HepG2 (cell line): Measurements from ENCODE around the gene DDX59. TPM values are rescaled to one million over a fixed set of nuclear protein-coding genes. Genes with fewer than 3 reads are reported as not detected.
A peak's percentile ranks its signal among the peaks of the same experiment; 100 is the strongest.

Experiments
- ATM ChIP-seq: fragments of 450-650 bp; IDR thresholded peaks from 2 replicates; pipeline ENCODE4 v1.7.1; 2017; ENCODE audit warnings: mild to moderate bottlenecking, borderline replicate concordance
- BRCA1 ChIP-seq: sonication (generic); formaldehyde crosslinking; IDR thresholded peaks from 2 replicates; pipeline ENCODE4 v1.4.0; 2020; ENCODE audit warnings: missing genetic modification reagents
- CBFB ChIP-seq: sonication (generic); formaldehyde crosslinking; IDR thresholded peaks from 2 replicates; pipeline ENCODE4 v1.4.0; 2020; ENCODE audit warnings: missing genetic modification reagents
- GATA4 ChIP-seq: sonication (generic); IDR thresholded peaks from 2 replicates; pipeline ENCODE4 v1.6.1; 2016; ENCODE audit warnings: antibody characterized with exemption, low read depth, borderline replicate concordance
- GFI1 ChIP-seq: sonication (generic); formaldehyde crosslinking; IDR thresholded peaks from 2 replicates; pipeline ENCODE4 v1.5.0; 2020; ENCODE audit warnings: missing genetic modification reagents, mild to moderate bottlenecking, borderline replicate concordance
- GLI4 ChIP-seq: sonication (generic); formaldehyde crosslinking; IDR thresholded peaks from 2 replicates; pipeline ENCODE4 v1.5.1; 2020; ENCODE audit warnings: missing genetic modification reagents, mild to moderate bottlenecking, moderate library complexity, borderline replicate concordance
- HNF4A ChIP-seq: sonication (generic); formaldehyde crosslinking; IDR thresholded peaks from 2 replicates; pipeline ENCODE4 v1.4.0; 2020; ENCODE audit warnings: missing genetic modification reagents
- NR2C2 ChIP-seq: sonication (generic); formaldehyde crosslinking; IDR thresholded peaks from 2 replicates; pipeline ENCODE4 v1.4.0; 2020; ENCODE audit warnings: missing genetic modification reagents, mild to moderate bottlenecking, moderate library complexity, borderline replicate concordance
- PAWR ChIP-seq: sonication (generic); formaldehyde crosslinking; IDR thresholded peaks from 2 replicates; pipeline ENCODE4 v1.4.0; 2020; ENCODE audit warnings: missing genetic modification reagents, mild to moderate bottlenecking, borderline replicate concordance
- SAFB2 ChIP-seq: sonication (generic); formaldehyde crosslinking; IDR thresholded peaks from 2 replicates; pipeline ENCODE4 v1.5.1; 2020; ENCODE audit warnings: missing genetic modification reagents, low read depth, mild to moderate bottlenecking, borderline replicate concordance
- SATB2 ChIP-seq: sonication (generic); formaldehyde crosslinking; IDR thresholded peaks from 2 replicates; pipeline ENCODE4 v1.5.0; 2020; ENCODE audit warnings: missing genetic modification reagents
- SNAPC2 ChIP-seq: sonication (generic); formaldehyde crosslinking; IDR thresholded peaks from 2 replicates; pipeline ENCODE4 v1.8.1; 2022; ENCODE audit warnings: mild to moderate bottlenecking, missing genetic modification reagents
- polyA plus RNA-seq, 8 experiments: library from polyadenylated mRNA; depleted of rRNA in 3 of 8; stranded (reverse) in 7 of 8; unstranded in 1 of 8; fragments of >200 nt; fragmentation: Illumina TruSeq in 4 of 8; extraction: Trizol in 4 of 8; gene quantifications; 2 replicates each; pipeline versions ENCODE4 v1.2.1 to v1.2.3, GENCODE V29; 2011 to 2016; ENCODE audit warnings: low read depth in 4 of 8, missing spikeins in 1 of 8, mixed read lengths in 1 of 8; ENCODE audit not compliant: insufficient read depth in 1 of 8
- total RNA-seq, 5 experiments: library from RNA; depleted of rRNA; stranded (reverse); fragments of >200 nt; fragmentation: Illumina TruSeq; extraction: Trizol; gene quantifications; 2 replicates each; pipeline ENCODE4 v1.2.3, GENCODE V29; 2016; ENCODE audit warnings: low read depth in 1 of 5
- TF ChIP-seq, protein P1 (sequence below): sonication (generic); formaldehyde crosslinking; IDR thresholded peaks from 2 replicates; pipeline ENCODE4 v1.5.1; 2020; ENCODE audit warnings: mild to moderate bottlenecking, missing genetic modification reagents, borderline replicate concordance
- TF ChIP-seq, protein P2 (sequence below): sonication (generic); formaldehyde crosslinking; IDR thresholded peaks from 2 replicates; pipeline ENCODE4 v1.4.0; 2020; ENCODE audit warnings: missing genetic modification reagents
- TF ChIP-seq, protein P3 (sequence below): IDR thresholded peaks from 2 replicates; pipeline ENCODE4 v1.6.1; 2016; ENCODE audit warnings: mild to moderate bottlenecking, missing biosample characterization, missing genetic modification reagents
- TF ChIP-seq, protein P4 (sequence below): sonication (generic); formaldehyde crosslinking; IDR thresholded peaks from 2 replicates; pipeline ENCODE4 v1.5.0; 2020; ENCODE audit warnings: missing genetic modification reagents, mild to moderate bottlenecking, borderline replicate concordance

Gene DDX59
- total and polyA plus RNA-seq, 2 of the 13 experiments (the other 11 are each of a cell fraction or from before 2014, with no cell fraction given) = 12.1 to 14.8 TPM

DNA sequence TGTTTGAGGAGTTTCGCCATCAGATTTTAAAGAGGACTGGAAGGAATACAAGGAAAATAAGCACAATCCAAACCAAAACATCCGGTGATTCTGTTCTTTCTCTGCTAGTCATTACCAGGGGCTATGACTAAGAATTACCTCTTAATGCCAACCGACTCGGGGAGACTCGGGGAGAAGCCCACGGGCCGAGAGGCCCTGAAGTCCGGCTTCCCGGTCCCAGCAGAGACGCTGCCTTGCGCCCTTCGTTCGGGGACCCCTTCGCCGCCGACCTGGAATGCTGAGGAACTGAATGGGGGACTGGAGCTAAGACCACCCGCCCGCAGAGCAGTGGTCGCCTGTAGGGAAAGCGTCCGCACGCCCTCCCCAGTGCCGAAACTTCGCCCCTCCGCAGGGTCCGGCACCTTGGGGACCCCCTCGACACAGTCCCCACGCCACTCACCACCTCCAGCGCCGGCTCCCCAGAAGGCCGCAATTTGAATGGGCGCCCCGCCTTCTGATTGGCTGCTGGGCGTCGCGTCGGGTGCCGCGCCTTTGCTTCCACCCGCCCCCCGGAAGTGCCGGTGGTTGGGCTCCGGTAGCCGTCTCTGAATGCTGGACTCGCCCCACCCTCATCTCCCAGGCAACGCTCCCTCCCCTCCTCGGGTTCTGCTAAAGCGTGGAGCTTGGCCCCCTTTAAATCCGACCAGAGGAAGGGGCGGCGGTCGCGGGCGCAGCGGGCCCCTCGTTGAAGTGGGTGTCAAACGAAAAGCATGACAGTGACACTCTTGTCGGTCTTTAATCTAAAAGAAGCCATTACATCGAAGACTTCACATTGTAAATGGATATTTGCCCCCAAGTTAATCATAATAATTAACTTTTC, 49.2 kb downstream of the DDX59 start, which contains the start of gene KIF14 (continued):
- TF ChIP-seq, protein P1, sequence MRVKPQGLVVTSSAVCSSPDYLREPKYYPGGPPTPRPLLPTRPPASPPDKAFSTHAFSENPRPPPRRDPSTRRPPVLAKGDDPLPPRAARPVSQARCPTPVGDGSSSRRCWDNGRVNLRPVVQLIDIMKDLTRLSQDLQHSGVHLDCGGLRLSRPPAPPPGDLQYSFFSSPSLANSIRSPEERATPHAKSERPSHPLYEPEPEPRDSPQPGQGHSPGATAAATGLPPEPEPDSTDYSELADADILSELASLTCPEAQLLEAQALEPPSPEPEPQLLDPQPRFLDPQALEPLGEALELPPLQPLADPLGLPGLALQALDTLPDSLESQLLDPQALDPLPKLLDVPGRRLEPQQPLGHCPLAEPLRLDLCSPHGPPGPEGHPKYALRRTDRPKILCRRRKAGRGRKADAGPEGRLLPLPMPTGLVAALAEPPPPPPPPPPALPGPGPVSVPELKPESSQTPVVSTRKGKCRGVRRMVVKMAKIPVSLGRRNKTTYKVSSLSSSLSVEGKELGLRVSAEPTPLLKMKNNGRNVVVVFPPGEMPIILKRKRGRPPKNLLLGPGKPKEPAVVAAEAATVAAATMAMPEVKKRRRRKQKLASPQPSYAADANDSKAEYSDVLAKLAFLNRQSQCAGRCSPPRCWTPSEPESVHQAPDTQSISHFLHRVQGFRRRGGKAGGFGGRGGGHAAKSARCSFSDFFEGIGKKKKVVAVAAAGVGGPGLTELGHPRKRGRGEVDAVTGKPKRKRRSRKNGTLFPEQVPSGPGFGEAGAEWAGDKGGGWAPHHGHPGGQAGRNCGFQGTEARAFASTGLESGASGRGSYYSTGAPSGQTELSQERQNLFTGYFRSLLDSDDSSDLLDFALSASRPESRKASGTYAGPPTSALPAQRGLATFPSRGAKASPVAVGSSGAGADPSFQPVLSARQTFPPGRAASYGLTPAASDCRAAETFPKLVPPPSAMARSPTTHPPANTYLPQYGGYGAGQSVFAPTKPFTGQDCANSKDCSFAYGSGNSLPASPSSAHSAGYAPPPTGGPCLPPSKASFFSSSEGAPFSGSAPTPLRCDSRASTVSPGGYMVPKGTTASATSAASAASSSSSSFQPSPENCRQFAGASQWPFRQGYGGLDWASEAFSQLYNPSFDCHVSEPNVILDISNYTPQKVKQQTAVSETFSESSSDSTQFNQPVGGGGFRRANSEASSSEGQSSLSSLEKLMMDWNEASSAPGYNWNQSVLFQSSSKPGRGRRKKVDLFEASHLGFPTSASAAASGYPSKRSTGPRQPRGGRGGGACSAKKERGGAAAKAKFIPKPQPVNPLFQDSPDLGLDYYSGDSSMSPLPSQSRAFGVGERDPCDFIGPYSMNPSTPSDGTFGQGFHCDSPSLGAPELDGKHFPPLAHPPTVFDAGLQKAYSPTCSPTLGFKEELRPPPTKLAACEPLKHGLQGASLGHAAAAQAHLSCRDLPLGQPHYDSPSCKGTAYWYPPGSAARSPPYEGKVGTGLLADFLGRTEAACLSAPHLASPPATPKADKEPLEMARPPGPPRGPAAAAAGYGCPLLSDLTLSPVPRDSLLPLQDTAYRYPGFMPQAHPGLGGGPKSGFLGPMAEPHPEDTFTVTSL (CRISPR knock-in tag) = no peak
- TF ChIP-seq, protein P2, sequence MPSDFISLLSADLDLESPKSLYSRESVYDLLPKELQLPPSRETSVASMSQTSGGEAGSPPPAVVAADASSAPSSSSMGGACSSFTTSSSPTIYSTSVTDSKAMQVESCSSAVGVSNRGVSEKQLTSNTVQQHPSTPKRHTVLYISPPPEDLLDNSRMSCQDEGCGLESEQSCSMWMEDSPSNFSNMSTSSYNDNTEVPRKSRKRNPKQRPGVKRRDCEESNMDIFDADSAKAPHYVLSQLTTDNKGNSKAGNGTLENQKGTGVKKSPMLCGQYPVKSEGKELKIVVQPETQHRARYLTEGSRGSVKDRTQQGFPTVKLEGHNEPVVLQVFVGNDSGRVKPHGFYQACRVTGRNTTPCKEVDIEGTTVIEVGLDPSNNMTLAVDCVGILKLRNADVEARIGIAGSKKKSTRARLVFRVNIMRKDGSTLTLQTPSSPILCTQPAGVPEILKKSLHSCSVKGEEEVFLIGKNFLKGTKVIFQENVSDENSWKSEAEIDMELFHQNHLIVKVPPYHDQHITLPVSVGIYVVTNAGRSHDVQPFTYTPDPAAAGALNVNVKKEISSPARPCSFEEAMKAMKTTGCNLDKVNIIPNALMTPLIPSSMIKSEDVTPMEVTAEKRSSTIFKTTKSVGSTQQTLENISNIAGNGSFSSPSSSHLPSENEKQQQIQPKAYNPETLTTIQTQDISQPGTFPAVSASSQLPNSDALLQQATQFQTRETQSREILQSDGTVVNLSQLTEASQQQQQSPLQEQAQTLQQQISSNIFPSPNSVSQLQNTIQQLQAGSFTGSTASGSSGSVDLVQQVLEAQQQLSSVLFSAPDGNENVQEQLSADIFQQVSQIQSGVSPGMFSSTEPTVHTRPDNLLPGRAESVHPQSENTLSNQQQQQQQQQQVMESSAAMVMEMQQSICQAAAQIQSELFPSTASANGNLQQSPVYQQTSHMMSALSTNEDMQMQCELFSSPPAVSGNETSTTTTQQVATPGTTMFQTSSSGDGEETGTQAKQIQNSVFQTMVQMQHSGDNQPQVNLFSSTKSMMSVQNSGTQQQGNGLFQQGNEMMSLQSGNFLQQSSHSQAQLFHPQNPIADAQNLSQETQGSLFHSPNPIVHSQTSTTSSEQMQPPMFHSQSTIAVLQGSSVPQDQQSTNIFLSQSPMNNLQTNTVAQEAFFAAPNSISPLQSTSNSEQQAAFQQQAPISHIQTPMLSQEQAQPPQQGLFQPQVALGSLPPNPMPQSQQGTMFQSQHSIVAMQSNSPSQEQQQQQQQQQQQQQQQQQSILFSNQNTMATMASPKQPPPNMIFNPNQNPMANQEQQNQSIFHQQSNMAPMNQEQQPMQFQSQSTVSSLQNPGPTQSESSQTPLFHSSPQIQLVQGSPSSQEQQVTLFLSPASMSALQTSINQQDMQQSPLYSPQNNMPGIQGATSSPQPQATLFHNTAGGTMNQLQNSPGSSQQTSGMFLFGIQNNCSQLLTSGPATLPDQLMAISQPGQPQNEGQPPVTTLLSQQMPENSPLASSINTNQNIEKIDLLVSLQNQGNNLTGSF (CRISPR knock-in tag) = no peak
- no peak for TF ChIP-seq SATB2
- no peak; the same call in 1 of the 2 replicates for TF ChIP-seq SAFB2 (CRISPR knock-in tag)
- no peak; the same call in 1 of the 2 replicates for TF ChIP-seq CBFB (CRISPR knock-in tag)
- no peak for TF ChIP-seq SNAPC2 (CRISPR knock-in tag)
- TF ChIP-seq GATA4 = no peak
- TF ChIP-seq, protein P3, sequence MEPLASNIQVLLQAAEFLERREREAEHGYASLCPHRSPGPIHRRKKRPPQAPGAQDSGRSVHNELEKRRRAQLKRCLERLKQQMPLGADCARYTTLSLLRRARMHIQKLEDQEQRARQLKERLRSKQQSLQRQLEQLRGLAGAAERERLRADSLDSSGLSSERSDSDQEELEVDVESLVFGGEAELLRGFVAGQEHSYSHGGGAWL (CRISPR knock-in tag) = peak; percentile 81
- no peak for TF ChIP-seq ATM
- TF ChIP-seq, protein P4, sequence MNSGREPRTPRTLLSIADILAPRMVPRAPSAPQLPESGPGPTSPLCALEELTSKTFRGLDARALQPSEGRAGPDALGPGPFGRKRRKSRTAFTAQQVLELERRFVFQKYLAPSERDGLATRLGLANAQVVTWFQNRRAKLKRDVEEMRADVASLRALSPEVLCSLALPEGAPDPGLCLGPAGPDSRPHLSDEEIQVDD (CRISPR knock-in tag) = no peak
- no peak for TF ChIP-seq NR2C2 (CRISPR knock-in tag)
- no peak for TF ChIP-seq BRCA1 (CRISPR knock-in tag)
- no peak for TF ChIP-seq GFI1 (CRISPR knock-in tag)
- no peak for TF ChIP-seq HNF4A (CRISPR knock-in tag)
- TF ChIP-seq PAWR (CRISPR knock-in tag) = no peak
- TF ChIP-seq GLI4 (CRISPR knock-in tag) = no peak
